Measurements from ENCODE around the gene GSC2.
"Not testable (repeated sequence)": the region's sequence is repeated elsewhere in the genome, so short reads cannot be mapped to it uniquely, and the experiment has no call there.

The GSC2 gene

GRCh38 chr22:19177164-19178064 lies 27.3 kb upstream of the GSC2 start:
- DNase-seq = no peak

- no peak for DNase-seq
Observed at GRCh38 chr22:19176732-19177131, 26.6 kb upstream of the GSC2 start.

GRCh38 chr22:19176175-19176643 lies 26.1 kb upstream of the GSC2 start:
- no peak for DNase-seq

GRCh38 chr22:19175602-19176174 lies 25.6 kb upstream of the GSC2 start:
- no peak for DNase-seq

- DNase-seq = no peak
Observed at GRCh38 chr22:19175026-19175601, 25.0 kb upstream of the GSC2 start.

- DNase-seq = no peak
Observed at GRCh38 chr22:19174106-19175025, 24.3 kb upstream of the GSC2 start.

- DNase-seq = no peak
Observed at GRCh38 chr22:19173047-19174035, 23.2 kb upstream of the GSC2 start.

GRCh38 chr22:19172213-19173046 lies 22.3 kb upstream of the GSC2 start:
- DNase-seq = no peak

- no peak for DNase-seq
Observed at GRCh38 chr22:19169947-19170318, 19.8 kb upstream of the GSC2 start.

- DNase-seq = no peak
Observed at GRCh38 chr22:19169002-19169946, 19.2 kb upstream of the GSC2 start.

GRCh38 chr22:19168088-19168890 lies 18.2 kb upstream of the GSC2 start:
- peak; percentile 90 for DNase-seq

GRCh38 chr22:19167106-19167869 lies 17.2 kb upstream of the GSC2 start:
- DNase-seq = no peak

- no peak for DNase-seq
Observed at GRCh38 chr22:19166421-19166820, 16.3 kb upstream of the GSC2 start.

- no peak for DNase-seq
Observed at GRCh38 chr22:19164425-19164824, 14.3 kb upstream of the GSC2 start.

- not testable (repeated sequence) for DNase-seq
Observed at GRCh38 chr22:19158649-19159048, 8.6 kb upstream of the GSC2 start.

GRCh38 chr22:19156109-19156508 lies 6.0 kb upstream of the GSC2 start:
- not testable (repeated sequence) for DNase-seq

All from NCI-H146 (cell line).